Endodermal cell (in vitro differentiated cells): ENCODE results near the gene ADAMTS17. TPM values are rescaled to one million over a fixed set of nuclear protein-coding genes. Genes with fewer than 3 reads are reported as not detected.

ENCODE experiments used
- DNase-seq: peaks from one replicate; pipeline ENCODE4 v3.0.0-alpha.2; 2017
- H3K27ac ChIP-seq: 2 replicates; pipeline ENCODE4 v1.5.1; 2013; ENCODE audit warnings: mild to moderate bottlenecking, low read depth, low read length, moderate library complexity
- H3K27me3 ChIP-seq: 2 replicates; pipeline ENCODE4 v1.6.1; 2013; ENCODE audit warnings: mild to moderate bottlenecking, low read length, moderate library complexity; ENCODE audit not compliant: insufficient read depth, control insufficient read depth, poor library complexity, severe bottlenecking
- H3K36me3 ChIP-seq: 2 replicates; pipeline ENCODE4 v1.7.0; 2013; ENCODE audit warnings: mild to moderate bottlenecking, low read length, moderate library complexity; ENCODE audit not compliant: control insufficient read depth, insufficient read depth
- H3K4me1 ChIP-seq: one replicate; pipeline ENCODE4 v1.7.0; 2013; ENCODE audit warnings: low read length; ENCODE audit not compliant: control insufficient read depth, insufficient read depth
- H3K4me3 ChIP-seq: 2 replicates; pipeline ENCODE4 v1.5.1; 2013; ENCODE audit warnings: mild to moderate bottlenecking, low read length, moderate library complexity
- H3K9ac ChIP-seq: 2 replicates; pipeline ENCODE4 v1.6.1; 2013; ENCODE audit warnings: mild to moderate bottlenecking, low read length, moderate library complexity; ENCODE audit not compliant: poor library complexity, severe bottlenecking; ENCODE audit errors: extremely low read depth
- H3K9me3 ChIP-seq: 2 replicates; pipeline ENCODE4 v1.6.1; 2013; ENCODE audit warnings: mild to moderate bottlenecking, low read length, moderate library complexity; ENCODE audit not compliant: control insufficient read depth
- H3K27ac Mint-ChIP-seq: 2 replicates; pipeline ENCODE4 v1.8.0; 2020; ENCODE audit warnings: mixed read lengths
- H3K27me3 Mint-ChIP-seq: 2 replicates; pipeline ENCODE4 v1.8.0; 2021; ENCODE audit warnings: mild to moderate bottlenecking, mixed read lengths; ENCODE audit not compliant: insufficient read depth
- H3K36me3 Mint-ChIP-seq: 2 replicates; pipeline ENCODE4 v1.8.0; 2020; ENCODE audit warnings: low read depth, mixed read lengths
- H3K4me1 Mint-ChIP-seq: 2 replicates; pipeline ENCODE4 v1.8.0; 2020; ENCODE audit warnings: mixed read lengths
- H3K4me3 Mint-ChIP-seq: 2 replicates; pipeline ENCODE4 v1.8.0; 2020; ENCODE audit warnings: mild to moderate bottlenecking, moderate library complexity, mixed read lengths
- H3K9me3 Mint-ChIP-seq: 2 replicates; pipeline ENCODE4 v1.8.0; 2020; ENCODE audit warnings: mild to moderate bottlenecking, mixed read lengths
- CTCF ChIP-seq: fragments of 200-600 bp; sonication (generic); conservative IDR thresholded peaks from 2 replicates; pipeline ENCODE4 v1.5.0; 2021; ENCODE audit warnings: antibody characterized with exemption, mild to moderate bottlenecking
- whole genome bisulfite sequencing, 2 experiments: methylation state at CpG; one replicate each; pipeline versions ENCODE4 v1.1.5 to v1.1.7; 2013; ENCODE audit warnings: missing lambda C conversion rate in 2 of 2, mixed read lengths in 1 of 2; ENCODE audit not compliant: insufficient coverage in 1 of 2, insufficient read length in 1 of 2; 5-methylcytosine and 5-hydroxymethylcytosine counted together
- total RNA-seq, 2 donors: library from RNA; stranded (reverse); fragmentation: NEBNext Ultra II Directional in 1 of 2; extraction: Animal tissue kit (Norgen Biotek cat#: 25700) in 1 of 2; gene quantifications; 2 replicates in 1 of 2; 3 replicates in 1 of 2; pipeline ENCODE4 v1.2.1, GENCODE V29; 2021

ADAMTS17 gene
- total RNA-seq, 2 donors from 2014 or later, result 0.82 to 2.3 TPM

- no peak for TF ChIP-seq CTCF
Measured at GRCh38 chr15:100170291-100171210, 171.2 kb downstream of the ADAMTS17 start.

GRCh38 chr15:100169615-100170290 is 172.0 kb downstream of the ADAMTS17 start:
- Mint-ChIP-seq H3K4me3 (no peak overlapping the region), H3K9me3 (no peaks in the 10 kb centered on the region), H3K36me3 (no peaks in the 10 kb centered on the region), H3K4me1 (no peaks in the 10 kb centered on the region), H3K27me3 (no peaks in the 10 kb centered on the region), H3K27ac (no peak overlapping the region)
- TF ChIP-seq CTCF, result no peak
- H3K36me3 ChIP-seq, result no peaks in the 10 kb centered on the region
- peak; percentile 17 for DNase-seq
- H3K9ac ChIP-seq, result no peak overlapping the region
- H3K27me3 ChIP-seq, result no peaks in the 10 kb centered on the region
- no peaks in the 10 kb centered on the region for H3K4me1 ChIP-seq
- H3K4me3 ChIP-seq, result no peak overlapping the region
- 92 to 93% methylated on average over 12 to 20 of the region's 20 CpGs for WGBS, 2 experiments
- H3K9me3 ChIP-seq, result peaks cover 14% of the 10 kb centered on the region
- no peak overlapping the region for H3K27ac ChIP-seq

More at GRCh38 chr15:100170291-100171210, 171.2 kb downstream of the ADAMTS17 start:
- Histone ChIP-seq H3K9me3 (peaks cover 14% of the 10 kb centered on the region), H3K4me3 (no peak overlapping the region), H3K27me3 (no peaks in the 10 kb centered on the region), H3K36me3 (no peaks in the 10 kb centered on the region), H3K9ac (no peak overlapping the region), H3K4me1 (no peaks in the 10 kb centered on the region), H3K27ac (no peak overlapping the region)
- Mint-ChIP-seq H3K4me3 (no peak overlapping the region), H3K9me3 (no peaks in the 10 kb centered on the region), H3K27me3 (no peaks in the 10 kb centered on the region), H3K36me3 (no peaks in the 10 kb centered on the region), H3K27ac (no peak overlapping the region), H3K4me1 (no peaks in the 10 kb centered on the region)
- DNase-seq, result peak; percentile 25
- 93 to 96% methylated on average over 5 to 8 of the region's 8 CpGs for WGBS, 2 experiments

- H3K4me1 ChIP-seq, result no peaks in the 10 kb centered on the region
- H3K9me3 Mint-ChIP-seq, result no peaks in the 10 kb centered on the region
- no peak overlapping the region for H3K4me3 Mint-ChIP-seq
- no peak overlapping the region for H3K27ac Mint-ChIP-seq
- H3K36me3 ChIP-seq, result no peaks in the 10 kb centered on the region
- H3K27ac ChIP-seq, result no peak overlapping the region
- H3K9ac ChIP-seq, result no peak overlapping the region
- no peak for TF ChIP-seq CTCF
- no peaks in the 10 kb centered on the region for H3K36me3 Mint-ChIP-seq
- H3K4me3 ChIP-seq, result no peak overlapping the region
- no peaks in the 10 kb centered on the region for H3K27me3 Mint-ChIP-seq
- H3K4me1 Mint-ChIP-seq, result no peaks in the 10 kb centered on the region
- peak; percentile 13 for DNase-seq
- H3K9me3 ChIP-seq, result peaks cover 14% of the 10 kb centered on the region
- H3K27me3 ChIP-seq, result no peaks in the 10 kb centered on the region
- WGBS, 2 experiments, result 93 to 95% methylated on average over 9 to 11 of the region's 11 CpGs
Measured at GRCh38 chr15:100168787-100169186, 173.0 kb downstream of the ADAMTS17 start.
